Osteoblast (primary cell): Measurements from ENCODE around the gene CORIN. TPM values are rescaled to one million over a fixed set of nuclear protein-coding genes. Genes with fewer than 3 reads are reported as not detected.
"Not testable (repeated sequence)": the region's sequence is repeated elsewhere in the genome, so short reads cannot be mapped to it uniquely, and the experiment has no call there.

Source experiments
- DNase-seq: peaks from one replicate; pipeline ENCODE4 v3.0.0; 2011; ENCODE audit warnings: low spot score, mixed read lengths; ENCODE audit not compliant: insufficient read length; ENCODE audit errors: missing footprints
- H2AFZ ChIP-seq: 2 replicates; pipeline ENCODE4 v1.6.0; 2011; ENCODE audit warnings: mild to moderate bottlenecking, low read length
- H3K27ac ChIP-seq: 2 replicates; pipeline ENCODE4 v1.5.1; 2011; ENCODE audit warnings: mild to moderate bottlenecking, low read depth, low read length, moderate library complexity
- H3K27me3 ChIP-seq: 2 replicates; pipeline ENCODE4 v1.6.0; 2012; ENCODE audit warnings: mild to moderate bottlenecking, control low read depth, inconsistent platforms, low read length, moderate library complexity; ENCODE audit not compliant: insufficient read depth
- H3K36me3 ChIP-seq: 2 replicates; pipeline ENCODE4 v1.5.1; 2011; ENCODE audit warnings: mild to moderate bottlenecking, low read length, control low read depth, moderate library complexity; ENCODE audit not compliant: insufficient read depth
- H3K4me1 ChIP-seq: 2 replicates; pipeline ENCODE4 v1.5.1; 2011; ENCODE audit warnings: mild to moderate bottlenecking, low read length, control low read depth, moderate library complexity; ENCODE audit not compliant: insufficient read depth
- H3K4me2 ChIP-seq: 2 replicates; pipeline ENCODE4 v1.6.0; 2011; ENCODE audit warnings: mild to moderate bottlenecking, low read length; ENCODE audit not compliant: insufficient read depth
- H3K4me3 ChIP-seq: fragments of 200-600 bp; sonication (generic); 3 replicates; pipeline ENCODE4 v1.5.1; 2012; ENCODE audit warnings: mild to moderate bottlenecking, low read length, inconsistent platforms; ENCODE audit not compliant: insufficient read depth
- H3K79me2 ChIP-seq: 2 replicates; pipeline ENCODE4 v1.6.0; 2012; ENCODE audit warnings: mild to moderate bottlenecking, low read length, control low read depth, inconsistent platforms; ENCODE audit not compliant: insufficient read depth
- H3K9me3 ChIP-seq: 2 replicates; pipeline ENCODE4 v1.5.1; 2011; ENCODE audit warnings: low read depth, low read length, control low read depth
- H4K20me1 ChIP-seq: 2 replicates; pipeline ENCODE4 v1.6.0; 2012; ENCODE audit warnings: mild to moderate bottlenecking, low read length, control low read depth; ENCODE audit not compliant: insufficient read depth
- CTCF ChIP-seq: IDR thresholded peaks from 2 replicates; pipeline ENCODE4 v1.5.1; 2011; ENCODE audit warnings: mild to moderate bottlenecking, low read depth, low read length, moderate library complexity; ENCODE audit errors: extremely low read depth
- total RNA-seq: library from RNA; depleted of rRNA; stranded (reverse); fragments of >200 nt; gene quantifications from 2 replicates; pipeline ENCODE4 v1.2.3, GENCODE V29; 2012

The CORIN gene
- total RNA-seq, 1 donor: 0.36 TPM

DNA sequence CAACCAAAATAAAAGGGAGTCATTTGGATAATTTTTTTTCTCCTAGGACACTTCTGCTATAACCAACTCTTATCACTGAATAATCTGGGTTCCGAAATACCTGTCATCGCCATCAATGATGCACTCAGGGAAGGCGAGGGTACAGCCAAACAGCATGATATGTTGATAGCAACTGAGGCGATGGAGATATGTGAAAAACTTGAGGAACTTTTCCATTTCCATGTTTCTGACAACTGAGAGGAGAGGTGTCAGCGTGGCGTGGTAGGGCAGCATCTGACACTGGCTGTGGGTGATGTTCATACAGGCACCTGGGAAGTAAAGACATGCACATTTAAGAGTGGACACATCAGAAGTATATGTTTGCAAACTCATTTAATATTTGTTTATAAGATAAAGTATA, 74.6 kb downstream of the CORIN start:
- no peaks in the 10 kb centered on the region for H3K36me3 ChIP-seq
- H3K27me3 ChIP-seq: no peaks in the 10 kb centered on the region
- DNase-seq: no peak
- no peak overlapping the region for H3K4me2 ChIP-seq
- no peak for TF ChIP-seq CTCF
- no peak overlapping the region for H3K4me3 ChIP-seq
- no peaks in the 10 kb centered on the region for H3K4me1 ChIP-seq
- no peak overlapping the region for H2AFZ ChIP-seq
- no peaks in the 10 kb centered on the region for H3K79me2 ChIP-seq
- no peaks in the 10 kb centered on the region for H3K9me3 ChIP-seq
- no peak overlapping the region for H3K27ac ChIP-seq
- no peaks in the 10 kb centered on the region for H4K20me1 ChIP-seq

DNA sequence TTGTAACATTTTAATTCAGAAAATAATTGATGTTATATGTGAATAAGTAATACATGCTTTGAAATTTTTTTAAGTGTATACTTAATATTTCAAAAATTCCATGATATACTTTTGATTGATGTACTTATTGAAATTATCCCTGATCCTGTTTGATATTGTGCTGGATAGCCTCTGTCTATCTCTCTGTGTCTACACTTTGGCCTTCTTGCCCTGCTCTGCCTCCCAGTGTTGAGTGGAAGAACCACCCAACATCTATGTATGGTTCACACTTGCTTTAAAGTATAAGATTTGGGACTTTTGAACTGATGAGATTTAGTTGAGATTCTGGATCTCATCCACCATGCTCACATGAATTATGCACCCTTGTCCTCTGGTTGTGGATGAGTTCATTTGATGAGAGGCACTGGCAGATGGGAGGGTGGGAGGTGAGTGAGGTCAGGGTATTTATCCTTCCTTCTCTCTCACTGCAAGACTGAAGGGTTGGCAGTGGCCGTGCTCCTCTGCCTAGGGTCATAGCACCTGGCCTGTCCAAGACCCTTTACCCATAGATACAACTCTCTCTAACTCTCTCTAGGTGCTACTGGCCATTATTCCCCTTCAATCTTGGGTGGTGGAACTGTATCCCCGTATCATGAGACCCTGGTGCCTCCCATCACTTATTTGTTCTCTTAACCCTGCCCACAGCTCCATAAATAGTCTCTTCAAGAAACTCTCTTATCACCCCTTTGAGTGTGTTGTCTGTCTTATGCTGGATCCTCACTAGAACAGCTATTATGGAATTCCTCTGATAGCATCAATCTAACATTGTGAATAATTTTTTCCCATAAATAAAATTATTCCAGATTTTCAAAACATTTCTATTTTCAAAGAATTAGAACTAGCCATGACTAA, 75.2 kb downstream of the CORIN start:
- H3K4me1 ChIP-seq: no peaks in the 10 kb centered on the region
- H3K4me2 ChIP-seq: no peak overlapping the region
- TF ChIP-seq CTCF: no peak
- peak; percentile 31 for DNase-seq
- no peak overlapping the region for H3K27ac ChIP-seq
- no peaks in the 10 kb centered on the region for H3K9me3 ChIP-seq
- no peaks in the 10 kb centered on the region for H3K27me3 ChIP-seq
- H2AFZ ChIP-seq: no peak overlapping the region
- no peaks in the 10 kb centered on the region for H3K79me2 ChIP-seq
- no peaks in the 10 kb centered on the region for H4K20me1 ChIP-seq
- no peak overlapping the region for H3K4me3 ChIP-seq
- no peaks in the 10 kb centered on the region for H3K36me3 ChIP-seq

GRCh38 chr4:47753316-47753715, 84.6 kb downstream of the CORIN start:
- H3K27ac ChIP-seq: not testable (repeated sequence)

DNA sequence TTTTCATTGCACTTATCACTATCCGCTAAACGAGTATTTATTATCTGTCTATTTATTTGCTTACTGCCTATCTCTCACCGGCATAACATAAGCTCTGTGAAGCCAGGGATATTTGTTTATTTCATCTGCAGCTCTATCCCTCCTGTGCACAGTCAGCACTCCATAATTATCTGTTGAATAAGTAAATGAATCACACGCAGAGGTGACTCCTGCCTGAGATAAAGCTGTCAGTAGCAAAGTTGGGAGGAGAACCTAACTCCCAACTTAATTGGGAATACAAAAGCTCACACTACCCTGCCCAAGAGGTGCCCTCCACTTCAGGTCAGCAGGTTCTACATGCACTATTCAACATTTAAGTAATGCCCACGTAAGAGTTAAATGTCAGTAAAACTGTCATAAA, 85.7 kb downstream of the CORIN start:
- H3K4me1 ChIP-seq: no peaks in the 10 kb centered on the region
- no peak for TF ChIP-seq CTCF
- no peak for DNase-seq
- H3K9me3 ChIP-seq: no peaks in the 10 kb centered on the region
- no peak overlapping the region for H3K4me3 ChIP-seq
- no peaks in the 10 kb centered on the region for H3K79me2 ChIP-seq
- no peak overlapping the region for H2AFZ ChIP-seq
- no peak overlapping the region for H3K27ac ChIP-seq
- no peak overlapping the region for H3K4me2 ChIP-seq
- H3K27me3 ChIP-seq: no peaks in the 10 kb centered on the region
- H4K20me1 ChIP-seq: no peaks in the 10 kb centered on the region
- no peaks in the 10 kb centered on the region for H3K36me3 ChIP-seq

More at GRCh38 chr4:47753316-47753715, 84.6 kb downstream of the CORIN start:
- not testable (repeated sequence) for DNase-seq, H3K27me3 ChIP-seq, H3K4me3 ChIP-seq, H2AFZ ChIP-seq, H3K36me3 ChIP-seq, H3K9me3 ChIP-seq, H3K4me1 ChIP-seq, H4K20me1 ChIP-seq, H3K79me2 ChIP-seq, H3K4me2 ChIP-seq
